Measurements from ENCODE around the gene CIRBP. TPM values are rescaled to one million over a fixed set of nuclear protein-coding genes. Genes with fewer than 3 reads are reported as not detected.

CIRBP gene
- total RNA-seq, 1 donor from 2014 or later, result 247 TPM

DNA sequence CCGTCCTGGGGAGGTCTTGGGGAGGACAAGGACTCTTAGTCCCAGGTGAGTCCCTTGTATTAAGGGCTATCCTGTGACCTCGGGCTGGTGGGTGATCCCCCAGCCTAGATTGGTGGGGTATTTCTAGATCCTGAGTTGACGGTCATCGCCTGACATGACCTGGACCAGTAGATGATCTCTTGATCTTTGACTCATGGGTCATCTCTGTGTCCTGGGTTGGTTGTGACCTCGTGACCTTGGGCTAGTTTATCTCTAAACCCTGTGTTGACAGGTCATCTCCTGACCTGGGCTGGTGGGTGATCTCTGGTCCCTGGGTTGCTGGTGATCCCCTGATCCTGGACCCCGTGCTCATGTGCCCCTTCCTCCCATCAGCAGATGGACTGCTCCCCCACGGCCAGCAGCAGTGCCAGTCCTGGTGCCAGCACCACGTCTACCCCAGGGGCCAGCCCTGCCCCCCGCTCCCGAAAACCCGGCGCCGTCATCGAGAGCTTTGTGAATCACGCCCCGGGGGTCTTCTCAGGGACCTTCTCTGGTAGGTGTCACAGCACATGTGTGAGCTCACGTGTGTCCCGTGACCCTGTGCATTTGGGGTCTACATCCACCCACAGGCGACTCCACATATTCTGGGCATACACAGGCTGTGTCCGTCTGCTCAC lies 14.5 kb upstream of the CIRBP start:
- no peak for DNase-seq (ENCODE audit: low read depth, low spot score)

GRCh38 chr19:1255186-1256161 lies 13.7 kb upstream of the CIRBP start:
- DNase-seq (ENCODE audit: low read depth, low spot score), result no peak

DNA sequence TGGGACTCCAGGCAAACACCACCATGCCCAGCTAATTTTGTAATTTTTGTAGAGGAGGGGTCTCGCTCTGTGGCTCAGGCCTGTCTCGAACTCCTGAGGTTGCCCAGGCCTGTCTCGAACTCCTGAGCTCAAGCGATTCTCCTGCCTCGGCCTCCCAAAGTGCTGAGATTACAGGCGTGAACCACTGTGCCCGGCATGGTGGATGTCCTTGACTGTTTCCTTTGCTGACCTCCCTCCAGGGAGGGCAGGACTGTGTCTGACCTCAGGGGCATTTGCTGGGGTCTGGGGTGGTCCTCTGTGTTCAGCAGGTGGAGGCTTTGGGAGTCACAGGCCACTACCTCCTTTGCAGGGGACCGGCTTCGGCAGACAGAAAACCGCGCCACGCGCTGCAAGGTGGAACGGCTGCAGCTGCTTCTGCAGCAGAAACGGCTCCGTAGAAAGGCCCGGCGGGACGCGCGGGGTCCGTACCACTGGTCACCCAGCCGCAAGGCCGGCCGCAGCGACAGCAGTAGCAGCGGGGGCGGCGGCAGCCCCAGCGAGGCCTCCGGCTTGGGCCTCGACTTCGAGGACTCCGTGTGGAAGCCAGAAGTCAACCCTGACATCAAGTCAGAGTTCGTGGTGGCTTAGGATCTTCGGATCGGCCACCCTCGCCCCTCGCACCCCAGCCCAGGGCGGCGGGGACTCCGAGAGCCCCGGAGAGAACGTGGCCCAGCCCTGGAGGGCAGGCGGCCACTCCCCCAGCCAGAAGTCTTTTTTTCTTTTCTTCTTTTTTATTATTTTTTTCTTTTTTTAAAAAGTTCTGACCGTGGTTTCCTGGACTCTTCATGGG lies 12.3 kb upstream of the CIRBP start:
- no peak for DNase-seq (ENCODE audit: low read depth, low spot score)

DNA sequence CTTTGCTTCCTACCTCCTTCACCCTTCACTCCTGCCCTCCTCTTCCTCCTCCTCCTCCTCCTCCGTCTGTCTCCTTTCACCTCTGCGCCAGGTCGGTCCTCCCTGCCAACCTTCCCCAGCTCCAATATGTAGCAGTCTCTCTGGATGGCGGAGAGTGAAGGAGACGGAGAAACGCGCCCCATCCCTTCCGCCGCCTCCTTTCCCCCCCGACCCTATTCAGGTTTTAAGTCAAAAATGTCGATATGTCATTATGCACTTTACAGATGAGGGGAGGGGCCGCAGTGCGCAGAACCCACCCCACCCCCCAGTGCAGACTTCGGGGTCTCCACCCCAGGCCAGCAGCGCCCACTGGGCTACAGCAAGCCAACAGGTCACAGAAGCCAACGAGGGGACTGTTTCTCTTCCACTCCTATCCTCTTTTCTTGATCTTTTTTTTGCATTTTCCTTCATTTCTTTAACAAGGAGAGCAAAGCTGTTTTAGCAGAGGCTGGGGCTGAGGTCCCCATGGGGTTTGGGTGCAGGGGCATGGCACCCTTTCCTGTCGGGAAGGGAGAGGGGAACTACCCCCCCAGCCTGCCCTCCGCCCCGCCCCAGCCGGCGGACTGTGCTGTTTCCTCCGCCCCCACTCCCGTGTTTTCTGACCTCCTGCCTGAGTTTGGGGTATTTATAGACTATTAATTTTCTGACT lies 11.5 kb upstream of the CIRBP start:
- DNase-seq (ENCODE audit: low read depth, low spot score), result no peak

DNA sequence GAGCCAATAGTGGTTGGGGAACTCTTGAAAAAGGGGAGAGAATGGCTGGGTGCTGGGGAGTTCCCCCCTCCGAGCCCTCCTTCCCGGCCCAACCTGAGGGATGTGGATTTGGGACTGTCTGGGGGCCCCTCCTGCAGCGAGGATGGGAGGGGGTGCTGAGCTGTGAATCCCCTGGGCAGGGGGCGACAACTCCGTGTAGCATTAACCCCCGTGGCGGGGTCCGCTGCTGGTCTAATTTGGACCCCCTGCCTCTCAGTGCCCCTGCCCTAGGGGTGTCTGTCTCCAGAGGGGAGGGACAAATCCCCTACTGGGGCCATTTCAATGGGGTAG lies 11.0 kb upstream of the CIRBP start:
- DNase-seq (ENCODE audit: low read depth, low spot score), result no peak

GRCh38 chr19:1258707-1259205 lies 10.4 kb upstream of the CIRBP start:
- no peak for DNase-seq (ENCODE audit: low read depth, low spot score)

DNA sequence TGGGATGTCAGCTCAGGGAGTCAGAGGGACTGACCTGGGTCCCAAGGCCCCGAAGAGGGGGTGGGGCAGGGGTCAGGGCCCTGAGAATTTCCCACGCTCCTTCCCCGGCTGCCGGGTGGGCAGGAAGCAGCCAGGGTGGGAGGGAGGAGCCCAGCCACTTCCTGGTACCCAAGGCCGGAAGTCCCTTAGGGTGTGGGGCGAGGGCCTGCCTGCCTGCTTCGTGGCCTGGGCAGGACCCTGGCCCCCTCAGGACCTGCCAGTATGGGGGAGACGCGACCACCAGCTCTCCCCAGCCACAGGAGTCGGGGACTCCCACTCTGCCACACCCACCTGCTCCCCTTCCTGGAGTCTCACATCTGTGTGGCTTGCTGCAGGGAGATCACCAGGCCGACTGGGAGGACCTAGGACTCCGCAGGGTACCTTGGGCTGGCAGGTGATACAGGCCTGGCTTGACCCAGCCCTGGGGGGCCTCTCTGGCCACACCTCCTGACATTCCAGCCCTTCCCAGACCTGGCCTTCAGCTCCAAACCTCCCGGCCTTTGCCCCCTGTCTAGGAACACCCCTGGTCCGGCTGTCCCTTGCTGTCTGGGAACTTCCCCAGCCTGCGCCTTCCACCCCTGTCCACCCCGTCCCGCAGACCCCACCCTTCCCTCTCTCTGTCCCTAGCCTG lies 9.8 kb upstream of the CIRBP start:
- no peak for DNase-seq (ENCODE audit: low read depth, low spot score)

- no peak for DNase-seq (ENCODE audit: low read depth, low spot score)
Observed at GRCh38 chr19:1259876-1260748, 9.0 kb upstream of the CIRBP start.

- DNase-seq (ENCODE audit: low read depth, low spot score), result no peak
Observed at GRCh38 chr19:1260749-1261537, 8.2 kb upstream of the CIRBP start.

- no peak for DNase-seq (ENCODE audit: low read depth, low spot score)
Observed at GRCh38 chr19:1261538-1261797, 7.7 kb upstream of the CIRBP start.

- no peak for DNase-seq (ENCODE audit: low read depth, low spot score)
Observed at GRCh38 chr19:1261798-1262622, 7.1 kb upstream of the CIRBP start.

GRCh38 chr19:1262623-1263123 lies 6.5 kb upstream of the CIRBP start:
- no peak for DNase-seq (ENCODE audit: low read depth, low spot score)

DNA sequence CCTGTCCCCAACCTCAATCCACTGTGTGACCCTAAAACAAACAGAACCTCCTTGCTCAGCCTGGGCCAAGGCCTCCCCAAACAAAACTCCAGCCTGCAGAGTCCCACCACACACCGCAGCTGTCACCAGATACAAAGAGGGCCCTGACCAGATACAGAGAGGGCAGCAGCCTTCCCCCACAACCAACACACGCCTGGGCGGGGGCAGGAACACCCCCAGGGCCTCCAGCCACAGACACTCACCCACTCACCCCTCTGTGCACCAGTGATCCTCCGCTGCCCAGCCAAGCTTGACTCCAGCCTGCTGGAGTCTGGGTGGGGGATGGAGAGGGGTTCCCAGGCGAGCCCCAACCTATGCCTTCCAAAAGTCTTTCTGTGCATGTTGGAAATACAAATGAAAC lies 5.9 kb upstream of the CIRBP start:
- DNase-seq (ENCODE audit: low read depth, low spot score), result no peak

DNA sequence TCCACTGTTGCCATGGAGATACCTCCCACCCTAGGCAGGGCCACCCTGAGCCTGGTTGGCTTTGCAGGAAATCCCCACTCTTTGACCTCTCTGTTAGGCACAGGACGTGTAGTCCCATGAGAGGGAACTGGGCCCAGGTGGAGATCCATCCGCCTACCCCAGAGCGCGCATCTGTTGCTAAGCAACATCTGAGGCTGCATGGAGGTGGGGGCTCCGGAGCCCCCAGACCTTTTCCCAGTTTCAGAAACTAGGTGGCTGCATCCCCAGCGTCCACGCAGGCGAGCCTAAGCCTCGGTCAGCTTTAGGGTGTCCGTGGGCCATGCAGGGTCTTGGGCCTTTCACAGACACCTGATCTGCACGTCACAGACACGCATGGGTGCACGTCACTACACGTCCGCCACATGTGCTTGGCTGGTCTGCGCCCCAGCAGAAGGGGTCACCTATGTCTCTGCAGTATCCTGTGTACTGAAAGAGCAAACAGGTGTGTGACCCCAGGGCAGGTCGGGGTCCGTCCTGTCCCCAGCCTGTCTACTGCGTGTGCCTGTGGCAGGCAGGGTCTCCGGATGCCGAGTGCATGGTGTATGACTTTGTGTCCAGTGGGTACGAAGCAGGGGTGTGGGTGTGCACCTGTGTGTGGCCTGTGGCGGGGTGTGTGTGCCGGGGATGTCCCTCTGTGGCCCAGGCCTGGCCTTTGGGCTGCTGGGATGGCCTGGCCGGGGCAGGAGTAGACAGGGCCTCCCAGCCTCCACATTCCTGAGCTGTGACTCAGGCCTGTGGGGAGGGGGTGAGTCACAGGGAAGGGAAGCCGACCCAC lies 4.1 kb upstream of the CIRBP start:
- no peak for DNase-seq (ENCODE audit: low read depth, low spot score)

DNA sequence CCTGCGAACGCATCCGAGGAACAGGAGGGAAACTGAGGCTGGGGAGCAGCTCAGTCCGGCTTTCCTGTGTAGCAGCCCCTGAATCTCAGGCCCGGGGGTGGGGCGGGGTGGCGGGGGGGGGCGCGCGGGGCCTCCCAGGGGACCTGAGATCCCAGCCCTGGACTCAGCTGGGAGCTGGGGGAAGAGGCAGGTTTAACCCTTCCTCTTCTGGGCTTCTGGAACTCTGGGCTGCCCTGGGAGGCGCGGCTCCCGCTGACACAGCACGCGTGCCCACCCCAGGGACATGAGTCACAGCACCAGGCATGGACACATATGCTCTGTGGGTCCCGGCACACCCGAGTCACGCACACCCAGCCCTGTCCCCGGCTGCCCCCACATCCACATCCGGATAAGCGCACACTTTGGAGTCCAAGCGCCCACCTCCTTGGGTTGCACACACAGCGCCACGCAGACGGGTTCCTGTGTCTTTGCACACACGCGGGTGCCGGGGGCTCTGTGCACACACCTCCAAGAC lies 3.5 kb upstream of the CIRBP start:
- DNase-seq (ENCODE audit: low read depth, low spot score), result no peak

- DNase-seq (ENCODE audit: low read depth, low spot score), result no peak
Observed at GRCh38 chr19:1266129-1266915, 2.8 kb upstream of the CIRBP start.

Measured in pulmonary artery endothelial cell (primary cell).